MM.1S (cell line): ENCODE measurements around the gene HTRA1.

ENCODE experiments used
- EZH2 ChIP-seq: fragments of 300-600 bp; sonication (generic); optimal IDR thresholded peaks from 2 replicates; pipeline ENCODE3; 2017; ENCODE audit warnings: low read depth, mild to moderate bottlenecking, antibody characterized with exemption, low read length, mixed read lengths
- TF ChIP-seq, protein P1 (sequence below): fragments of 300-600 bp; sonication (generic); IDR thresholded peaks from 2 replicates; pipeline ENCODE4 v1.5.1; 2016; ENCODE audit warnings: antibody characterized with exemption, low read length, mixed read lengths

DNA sequence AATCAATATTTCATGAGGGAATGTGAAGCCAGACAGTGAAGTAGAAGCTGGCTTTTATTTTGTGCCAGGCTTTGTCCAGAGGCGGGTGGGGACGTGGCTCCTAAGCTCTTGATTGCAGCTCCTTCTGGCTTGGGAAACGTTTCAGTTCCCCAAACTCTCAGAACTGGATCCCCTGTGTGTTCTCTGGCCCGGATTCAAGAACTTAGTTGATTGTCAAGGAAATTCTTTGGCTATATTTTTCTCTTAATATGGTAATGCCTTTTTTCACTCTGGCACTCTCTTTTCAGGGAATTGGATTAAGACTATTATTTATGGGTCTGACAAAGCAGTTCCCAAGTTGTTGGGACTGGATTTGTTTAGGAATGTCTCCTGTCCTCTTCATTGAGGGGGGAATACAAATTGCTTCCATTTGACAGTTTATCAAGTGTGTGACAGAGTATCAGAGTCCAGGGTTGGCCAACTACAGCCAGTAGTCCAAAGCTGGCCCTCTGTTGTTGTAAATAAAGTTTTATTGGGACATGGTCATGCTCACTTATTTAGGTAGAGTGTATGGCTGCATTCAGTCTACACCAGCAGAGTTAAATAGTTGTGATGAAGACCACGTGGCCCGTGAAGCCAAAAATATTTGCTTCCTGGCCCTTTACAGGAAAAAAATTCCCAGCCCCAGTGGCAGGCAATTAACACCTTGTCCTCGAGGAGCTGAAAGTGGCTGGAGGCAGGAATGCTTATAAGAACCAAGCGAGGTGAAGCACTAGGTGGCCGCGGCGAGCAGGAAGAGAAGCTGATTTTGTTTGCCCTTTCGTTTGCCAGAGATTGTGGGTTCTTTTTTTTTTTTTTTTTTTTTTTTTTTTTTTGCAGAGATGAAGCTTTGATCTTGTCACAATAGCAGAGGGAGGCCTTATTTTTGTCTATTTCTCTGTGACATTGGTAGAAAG is 34.3 kb downstream of the HTRA1 start:
- TF ChIP-seq, protein P1, sequence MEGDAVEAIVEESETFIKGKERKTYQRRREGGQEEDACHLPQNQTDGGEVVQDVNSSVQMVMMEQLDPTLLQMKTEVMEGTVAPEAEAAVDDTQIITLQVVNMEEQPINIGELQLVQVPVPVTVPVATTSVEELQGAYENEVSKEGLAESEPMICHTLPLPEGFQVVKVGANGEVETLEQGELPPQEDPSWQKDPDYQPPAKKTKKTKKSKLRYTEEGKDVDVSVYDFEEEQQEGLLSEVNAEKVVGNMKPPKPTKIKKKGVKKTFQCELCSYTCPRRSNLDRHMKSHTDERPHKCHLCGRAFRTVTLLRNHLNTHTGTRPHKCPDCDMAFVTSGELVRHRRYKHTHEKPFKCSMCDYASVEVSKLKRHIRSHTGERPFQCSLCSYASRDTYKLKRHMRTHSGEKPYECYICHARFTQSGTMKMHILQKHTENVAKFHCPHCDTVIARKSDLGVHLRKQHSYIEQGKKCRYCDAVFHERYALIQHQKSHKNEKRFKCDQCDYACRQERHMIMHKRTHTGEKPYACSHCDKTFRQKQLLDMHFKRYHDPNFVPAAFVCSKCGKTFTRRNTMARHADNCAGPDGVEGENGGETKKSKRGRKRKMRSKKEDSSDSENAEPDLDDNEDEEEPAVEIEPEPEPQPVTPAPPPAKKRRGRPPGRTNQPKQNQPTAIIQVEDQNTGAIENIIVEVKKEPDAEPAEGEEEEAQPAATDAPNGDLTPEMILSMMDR = no peak
- no peak for TF ChIP-seq EZH2
